HEK293 (cell line): ENCODE data around the gene CFP.

ENCODE experiments used
- CTCF ChIA-PET: fragments of 350-600 bp; formaldehyde crosslinking; extraction: SDS; loops from one replicate; lab custom pipeline; 2021; ENCODE audit warnings: antibody characterized with exemption; lab: Yijun Ruan, JAX
- POLR2A ChIA-PET: fragments of 300-600 bp; formaldehyde crosslinking; extraction: SDS; loops from one replicate; lab custom pipeline; 2020; ENCODE audit warnings: antibody characterized with exemption, inconsistent platforms; lab: Yijun Ruan, JAX
- H3K27ac ChIP-seq: fragments of 200-500 bp; sonication (Bioruptor generic); 2 replicates; pipeline ENCODE4 v1.5.1; 2014; ENCODE audit warnings: low read depth, low read length, control low read depth, inconsistent platforms; ENCODE audit errors: extremely low read depth
- H3K36me3 ChIP-seq, 2 experiments: fragments of 200-500 bp in 1 of 2; sonication (Bioruptor generic) in 1 of 2; 1 replicate in 1 of 2; 2 replicates in 1 of 2; pipeline ENCODE4 v1.5.1; 2014 to 2017; ENCODE audit warnings: inconsistent platforms in 2 of 2, low read length in 2 of 2; ENCODE audit not compliant: control insufficient read depth in 2 of 2, insufficient read depth in 1 of 2
- H3K4me1 ChIP-seq: fragments of 200-500 bp; sonication (Bioruptor generic); 2 replicates; pipeline ENCODE4 v1.5.1; 2014; ENCODE audit warnings: mild to moderate bottlenecking, low read length, inconsistent platforms; ENCODE audit not compliant: control insufficient read depth, insufficient read depth
- H3K4me3 ChIP-seq: 2 replicates; pipeline ENCODE4 v1.5.1; 2011; ENCODE audit warnings: low read depth, mild to moderate bottlenecking, control low read depth, low read length, moderate library complexity
- H3K9me3 ChIP-seq: fragments of 200-500 bp; sonication (Bioruptor generic); 2 replicates; pipeline ENCODE4 v1.5.1; 2014; ENCODE audit warnings: low read depth, low read length, inconsistent platforms; ENCODE audit not compliant: control insufficient read depth, insufficient read depth
- KLF10 ChIP-seq: fragments of 450-650 bp; IDR thresholded peaks from 2 replicates; pipeline ENCODE4 v1.5.1; 2018; ENCODE audit warnings: missing biosample characterization, mild to moderate bottlenecking, missing genetic modification characterization
- YY1 ChIP-seq: fragments of 450-650 bp; formaldehyde crosslinking; IDR thresholded peaks from 2 replicates; pipeline ENCODE4 v1.5.1; 2018; ENCODE audit warnings: missing biosample characterization, missing genetic modification characterization
- ZBTB17 ChIP-seq: fragments of 450-650 bp; formaldehyde crosslinking; IDR thresholded peaks from 2 replicates; pipeline ENCODE4 v1.5.1; 2016; ENCODE audit warnings: missing biosample characterization, missing genetic modification characterization
- ZBTB48 ChIP-seq: fragments of 450-650 bp; formaldehyde crosslinking; IDR thresholded peaks from 2 replicates; pipeline ENCODE4 v1.5.1; 2016; ENCODE audit warnings: missing biosample characterization, missing genetic modification characterization
- ZBTB8A ChIP-seq: fragments of 450-650 bp; formaldehyde crosslinking; IDR thresholded peaks from 2 replicates; pipeline ENCODE4 v1.5.1; 2016; ENCODE audit warnings: missing biosample characterization, missing genetic modification characterization
- ZFHX2 ChIP-seq: fragments of 450-650 bp; formaldehyde crosslinking; conservative IDR thresholded peaks from 2 replicates; pipeline ENCODE4 v1.5.1; 2016; ENCODE audit warnings: missing biosample characterization, missing genetic modification characterization
- ZNF112 ChIP-seq: fragments of 450-650 bp; formaldehyde crosslinking; IDR thresholded peaks from 2 replicates; pipeline ENCODE4 v1.5.0; 2017; ENCODE audit warnings: missing biosample characterization, missing genetic modification characterization
- ZNF335 ChIP-seq: fragments of 450-650 bp; formaldehyde crosslinking; conservative IDR thresholded peaks from 2 replicates; pipeline ENCODE4 v1.5.1; 2016; ENCODE audit warnings: missing biosample characterization, missing genetic modification characterization
- ZNF341 ChIP-seq: fragments of 450-650 bp; formaldehyde crosslinking; IDR thresholded peaks from 2 replicates; pipeline ENCODE4; 2016; ENCODE audit warnings: low read depth, missing biosample characterization, missing genetic modification characterization
- ZNF391 ChIP-seq: fragments of 450-650 bp; formaldehyde crosslinking; IDR thresholded peaks from 2 replicates; pipeline ENCODE4 v1.5.1; 2016; ENCODE audit warnings: low read depth, missing biosample characterization, missing genetic modification characterization, borderline replicate concordance
- ZNF629 ChIP-seq: fragments of 450-650 bp; formaldehyde crosslinking; IDR thresholded peaks from 2 replicates; pipeline ENCODE4 v1.5.1; 2017; ENCODE audit warnings: missing biosample characterization, missing genetic modification characterization
- ZNF658 ChIP-seq: fragments of 450-650 bp; formaldehyde crosslinking; IDR thresholded peaks from 2 replicates; pipeline ENCODE4; 2016; ENCODE audit warnings: missing biosample characterization, missing genetic modification characterization
- ZNF670 ChIP-seq: fragments of 450-650 bp; formaldehyde crosslinking; IDR thresholded peaks from 2 replicates; pipeline ENCODE4 v1.5.1; 2016; ENCODE audit warnings: missing biosample characterization, missing genetic modification characterization, low read depth
- TF ChIP-seq, protein P1 (sequence below): fragments of 450-650 bp; formaldehyde crosslinking; IDR thresholded peaks from 2 replicates; pipeline ENCODE4 v1.5.1; 2016; ENCODE audit warnings: missing biosample characterization, missing genetic modification characterization
- TF ChIP-seq, protein P2 (sequence below): fragments of 450-650 bp; formaldehyde crosslinking; IDR thresholded peaks from 2 replicates; pipeline ENCODE4 v1.5.1; 2017; ENCODE audit warnings: missing biosample characterization, missing genetic modification characterization
- TF ChIP-seq, protein P3 (sequence below): IDR thresholded peaks from 2 replicates; pipeline ENCODE4 v1.6.1; 2011; ENCODE audit warnings: mild to moderate bottlenecking, low read depth, low read length, borderline replicate concordance
- TF ChIP-seq, protein P4 (sequence below): fragments of 450-650 bp; formaldehyde crosslinking; IDR thresholded peaks from 2 replicates; pipeline ENCODE4 v1.5.1; 2016; ENCODE audit warnings: missing biosample characterization, missing genetic modification characterization
- TF ChIP-seq, protein P5 (sequence below): fragments of 450-650 bp; formaldehyde crosslinking; IDR thresholded peaks from 2 replicates; pipeline ENCODE4 v1.5.1; 2016; ENCODE audit warnings: missing biosample characterization, missing genetic modification characterization

CFP gene

DNA sequence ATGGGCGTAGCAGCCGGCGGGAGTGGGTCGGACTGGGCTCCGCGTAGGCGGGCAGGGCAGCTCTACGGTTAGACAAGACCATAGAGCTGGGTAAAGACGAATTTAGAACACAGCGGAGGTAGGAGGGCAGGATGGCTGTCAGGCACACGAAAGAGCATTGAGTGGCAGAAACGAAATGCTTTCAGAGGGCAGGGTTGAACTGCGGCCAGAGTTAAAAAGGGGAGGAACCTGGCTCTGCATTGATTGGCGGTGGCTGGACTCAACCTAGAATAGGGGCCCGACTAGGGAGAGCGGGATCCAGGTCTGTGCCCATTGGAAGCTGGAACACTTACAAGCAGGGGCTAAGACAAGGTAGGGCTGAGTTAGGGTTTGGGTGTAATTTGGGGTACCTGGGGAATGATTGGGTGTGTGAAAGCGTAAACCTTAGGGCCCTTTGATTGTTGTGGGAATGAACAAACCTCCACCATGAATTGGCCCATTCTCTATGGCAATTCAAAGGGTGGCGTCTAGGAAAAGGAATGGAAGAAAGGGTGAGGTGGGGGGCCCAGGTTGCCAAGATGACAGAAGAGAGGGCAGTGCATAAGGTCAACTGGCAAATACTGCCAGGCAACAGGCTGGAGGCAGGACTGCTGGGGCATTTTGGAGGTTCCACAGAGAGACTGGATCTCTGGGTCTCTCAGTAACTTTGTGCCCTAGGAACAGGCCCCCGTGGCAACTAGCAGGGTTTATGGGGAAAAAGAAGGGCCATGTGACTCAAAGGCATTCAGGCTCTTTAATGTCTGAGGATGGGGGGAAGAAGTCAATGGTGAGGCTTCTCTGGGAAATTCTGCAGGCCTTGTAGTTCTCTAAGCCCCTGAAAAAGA, 21.5 kb upstream of the CFP start (continued):
- TF ChIP-seq, protein P1, sequence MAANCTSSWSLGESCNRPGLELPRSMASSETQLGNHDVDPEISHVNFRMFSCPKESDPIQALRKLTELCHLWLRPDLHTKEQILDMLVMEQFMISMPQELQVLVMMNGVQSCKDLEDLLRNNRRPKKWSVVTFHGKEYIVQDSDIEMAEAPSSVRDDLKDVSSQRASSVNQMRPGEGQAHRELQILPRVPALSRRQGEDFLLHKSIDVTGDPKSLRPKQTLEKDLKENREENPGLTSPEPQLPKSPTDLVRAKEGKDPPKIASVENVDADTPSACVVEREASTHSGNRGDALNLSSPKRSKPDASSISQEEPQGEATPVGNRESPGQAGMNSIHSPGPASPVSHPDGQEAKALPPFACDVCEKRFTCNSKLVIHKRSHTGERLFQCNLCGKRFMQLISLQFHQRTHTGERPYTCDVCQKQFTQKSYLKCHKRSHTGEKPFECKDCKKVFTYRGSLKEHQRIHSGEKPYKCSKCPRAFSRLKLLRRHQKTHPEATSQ (tag by site-specific recombination), result no peak
- TF ChIP-seq, protein P2, sequence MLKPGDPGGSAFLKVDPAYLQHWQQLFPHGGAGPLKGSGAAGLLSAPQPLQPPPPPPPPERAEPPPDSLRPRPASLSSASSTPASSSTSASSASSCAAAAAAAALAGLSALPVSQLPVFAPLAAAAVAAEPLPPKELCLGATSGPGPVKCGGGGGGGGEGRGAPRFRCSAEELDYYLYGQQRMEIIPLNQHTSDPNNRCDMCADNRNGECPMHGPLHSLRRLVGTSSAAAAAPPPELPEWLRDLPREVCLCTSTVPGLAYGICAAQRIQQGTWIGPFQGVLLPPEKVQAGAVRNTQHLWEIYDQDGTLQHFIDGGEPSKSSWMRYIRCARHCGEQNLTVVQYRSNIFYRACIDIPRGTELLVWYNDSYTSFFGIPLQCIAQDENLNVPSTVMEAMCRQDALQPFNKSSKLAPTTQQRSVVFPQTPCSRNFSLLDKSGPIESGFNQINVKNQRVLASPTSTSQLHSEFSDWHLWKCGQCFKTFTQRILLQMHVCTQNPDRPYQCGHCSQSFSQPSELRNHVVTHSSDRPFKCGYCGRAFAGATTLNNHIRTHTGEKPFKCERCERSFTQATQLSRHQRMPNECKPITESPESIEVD (tag by site-specific recombination), result no peak
- TF ChIP-seq YY1 (tag by site-specific recombination) (no peak), KLF10 (peak; percentile 1; the same call in 1 of the 2 replicates), ZNF629 (tag by site-specific recombination) (peak; percentile 3; the same call in 1 of the 2 replicates), ZFHX2 (tag by site-specific recombination) (peak; percentile 93), ZBTB8A (tag by site-specific recombination) (peak; percentile 85), ZNF112 (tag by site-specific recombination) (no peak), ZNF658 (no peak), ZNF341 (tag by site-specific recombination) (peak; percentile 67)
- TF ChIP-seq, protein P3, sequence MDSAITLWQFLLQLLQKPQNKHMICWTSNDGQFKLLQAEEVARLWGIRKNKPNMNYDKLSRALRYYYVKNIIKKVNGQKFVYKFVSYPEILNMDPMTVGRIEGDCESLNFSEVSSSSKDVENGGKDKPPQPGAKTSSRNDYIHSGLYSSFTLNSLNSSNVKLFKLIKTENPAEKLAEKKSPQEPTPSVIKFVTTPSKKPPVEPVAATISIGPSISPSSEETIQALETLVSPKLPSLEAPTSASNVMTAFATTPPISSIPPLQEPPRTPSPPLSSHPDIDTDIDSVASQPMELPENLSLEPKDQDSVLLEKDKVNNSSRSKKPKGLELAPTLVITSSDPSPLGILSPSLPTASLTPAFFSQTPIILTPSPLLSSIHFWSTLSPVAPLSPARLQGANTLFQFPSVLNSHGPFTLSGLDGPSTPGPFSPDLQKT, result 0 out of 2 replicates have a peak, but pooled peaks have one; percentile 30

DNA sequence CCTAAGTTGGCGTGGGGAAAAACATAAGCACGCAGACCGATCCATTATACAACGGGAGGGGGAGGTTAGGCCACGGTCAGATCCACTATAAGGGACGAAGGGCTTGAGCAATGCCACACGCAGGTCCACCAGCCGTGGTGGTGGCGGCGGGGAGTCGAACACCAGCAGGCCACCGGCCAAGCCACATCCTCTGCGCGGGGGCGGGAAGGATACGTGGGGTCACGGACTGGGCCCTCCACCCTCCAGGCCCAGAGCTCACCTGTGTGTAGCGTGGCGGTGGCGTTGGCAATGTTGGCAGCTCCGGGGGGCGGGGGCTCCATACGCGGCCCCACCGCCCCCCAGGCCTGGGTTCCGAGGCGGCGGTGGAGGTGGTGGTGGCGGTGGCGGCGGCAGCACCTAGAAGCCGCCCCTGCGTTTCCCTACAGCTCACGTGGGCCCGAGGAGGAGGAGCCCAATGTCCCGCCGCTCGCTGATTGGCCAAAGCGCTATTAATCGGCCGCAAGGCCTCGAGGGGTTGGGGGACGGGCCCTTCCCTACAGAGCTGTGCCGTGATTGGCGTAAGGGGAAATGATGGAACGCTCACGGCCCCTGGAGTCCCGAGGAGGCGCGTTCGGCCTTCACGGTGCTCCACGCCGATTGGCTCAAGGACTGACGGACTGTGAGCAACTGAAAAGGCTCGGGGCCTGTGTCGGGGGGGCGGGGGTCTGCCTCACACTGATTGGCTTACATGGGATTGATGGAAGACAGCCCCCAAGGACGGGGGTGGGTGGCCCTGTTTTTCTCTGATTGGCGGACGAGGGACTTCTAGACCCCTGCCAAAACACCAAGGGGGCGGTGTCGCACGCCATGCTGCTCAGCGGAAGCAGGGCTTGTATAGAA, 20.7 kb upstream of the CFP start, which contains the start of gene ELK1:
ELK1 (minus strand) TSS at position 400 of the 879 bp plus-strand sequence. CDS start 9,122 bp downstream, outside the sequence.
- POLR2A ChIA-PET, result interaction anchor here (0.6 to 1.5 kb wide), 10 partner anchors 20 to 460 kb away, joined by 3 to 16 read pairs (median 4); partner anchors contain the start of gene CDK16
- peaks cover 11% of the 10 kb centered on the region for H3K4me1 ChIP-seq
- peak within 1 kb of the TSS; percentile 83 for H3K4me3 ChIP-seq
- H3K9me3 ChIP-seq, result no peaks in the 10 kb centered on the region
- CTCF ChIA-PET, result interaction anchor here (0.6 kb wide), 1 partner anchor 1040 kb away, joined by 3 read pairs; no protein-coding TSS in a partner anchor
- peak within 1 kb of the TSS; percentile 58; the same call in 1 of the 2 replicates for H3K27ac ChIP-seq
- peaks cover 8 to 56% of the 10 kb centered on the region in 2 experiments; a peak in 1 of 3 replicates for H3K36me3 ChIP-seq
- TF ChIP-seq, protein P4, sequence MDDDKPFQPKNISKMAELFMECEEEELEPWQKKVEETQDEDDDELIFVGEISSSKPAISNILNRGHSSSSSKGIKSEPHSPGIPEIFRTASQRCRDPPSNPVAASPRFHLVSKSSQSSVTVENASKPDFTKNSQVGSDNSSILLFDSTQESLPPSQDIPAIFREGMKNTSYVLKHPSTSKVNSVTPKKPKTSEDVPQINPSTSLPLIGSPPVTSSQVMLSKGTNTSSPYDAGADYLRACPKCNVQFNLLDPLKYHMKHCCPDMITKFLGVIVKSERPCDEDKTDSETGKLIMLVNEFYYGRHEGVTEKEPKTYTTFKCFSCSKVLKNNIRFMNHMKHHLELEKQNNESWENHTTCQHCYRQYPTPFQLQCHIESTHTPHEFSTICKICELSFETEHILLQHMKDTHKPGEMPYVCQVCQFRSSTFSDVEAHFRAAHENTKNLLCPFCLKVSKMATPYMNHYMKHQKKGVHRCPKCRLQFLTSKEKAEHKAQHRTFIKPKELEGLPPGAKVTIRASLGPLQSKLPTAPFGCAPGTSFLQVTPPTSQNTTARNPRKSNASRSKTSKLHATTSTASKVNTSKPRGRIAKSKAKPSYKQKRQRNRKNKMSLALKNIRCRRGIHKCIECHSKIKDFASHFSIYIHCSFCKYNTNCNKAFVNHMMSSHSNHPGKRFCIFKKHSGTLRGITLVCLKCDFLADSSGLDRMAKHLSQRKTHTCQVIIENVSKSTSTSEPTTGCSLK, result no peak
- TF ChIP-seq ZBTB17 (peak; percentile 73), ZNF391 (tag by site-specific recombination) (peak; percentile 59; the same call in 1 of the 2 replicates), ZBTB48 (peak; percentile 69; the same call in 1 of the 2 replicates), ZNF335 (tag by site-specific recombination) (peak; percentile 45), ZNF670 (tag by site-specific recombination) (no peak)
- TF ChIP-seq, protein P5, sequence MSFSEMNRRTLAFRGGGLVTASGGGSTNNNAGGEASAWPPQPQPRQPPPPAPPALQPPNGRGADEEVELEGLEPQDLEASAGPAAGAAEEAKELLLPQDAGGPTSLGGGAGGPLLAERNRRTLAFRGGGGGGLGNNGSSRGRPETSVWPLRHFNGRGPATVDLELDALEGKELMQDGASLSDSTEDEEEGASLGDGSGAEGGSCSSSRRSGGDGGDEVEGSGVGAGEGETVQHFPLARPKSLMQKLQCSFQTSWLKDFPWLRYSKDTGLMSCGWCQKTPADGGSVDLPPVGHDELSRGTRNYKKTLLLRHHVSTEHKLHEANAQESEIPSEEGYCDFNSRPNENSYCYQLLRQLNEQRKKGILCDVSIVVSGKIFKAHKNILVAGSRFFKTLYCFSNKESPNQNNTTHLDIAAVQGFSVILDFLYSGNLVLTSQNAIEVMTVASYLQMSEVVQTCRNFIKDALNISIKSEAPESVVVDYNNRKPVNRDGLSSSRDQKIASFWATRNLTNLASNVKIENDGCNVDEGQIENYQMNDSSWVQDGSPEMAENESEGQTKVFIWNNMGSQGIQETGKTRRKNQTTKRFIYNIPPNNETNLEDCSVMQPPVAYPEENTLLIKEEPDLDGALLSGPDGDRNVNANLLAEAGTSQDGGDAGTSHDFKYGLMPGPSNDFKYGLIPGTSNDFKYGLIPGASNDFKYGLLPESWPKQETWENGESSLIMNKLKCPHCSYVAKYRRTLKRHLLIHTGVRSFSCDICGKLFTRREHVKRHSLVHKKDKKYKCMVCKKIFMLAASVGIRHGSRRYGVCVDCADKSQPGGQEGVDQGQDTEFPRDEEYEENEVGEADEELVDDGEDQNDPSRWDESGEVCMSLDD (tag by site-specific recombination), result peak; percentile 48; the same call in 1 of the 2 replicates
